ENCODE measurements around the gene VEGFD. TPM values are rescaled to one million over a fixed set of nuclear protein-coding genes. Genes with fewer than 3 reads are reported as not detected.

VEGFD gene
- total and polyA plus RNA-seq, 2 of the 4 experiments (the other 2 are of a cell fraction), result 0.18 to 0.19 TPM

GRCh38 chrX:15410947-15411346 lies 26.7 kb upstream of the VEGFD start:
- WGBS, 2 experiments (ENCODE audit: extremely low coverage in 2 of 2, insufficient read length in 1 of 2), result no CpG with 5 or more reads among the region's 2 CpGs
- in situ Hi-C loops (cut with MboI; ENCODE audit: low sequenced_read_pairs) (no loop called here), dilution Hi-C loops (cut with HindIII; ENCODE audit: low sequenced_read_pairs, unreplicated experiment) (no loop called here), intact Hi-C loops (cut with micrococcal nuclease) (no loop called here)
- Histone ChIP-seq H2BK120ac (ENCODE audit: low read depth, low read length) (no peak overlapping the region), H3K14ac (replicated peaks; ENCODE audit: low read depth, low read length) (no peak overlapping the region), H3K4ac (ENCODE audit: low read depth, low read length) (no peak overlapping the region), H3K9ac (ENCODE audit: low read depth, low read length) (no peak overlapping the region), H2BK15ac (ENCODE audit: low read depth, low read length) (no peak overlapping the region), H4K5ac (ENCODE audit: low read depth, low read length) (no peak overlapping the region), H3K4me3 (ENCODE audit: insufficient read depth, low read depth, low read length) (no peak overlapping the region), H2BK5ac (ENCODE audit: low read depth, low read length, poor library complexity, severe bottlenecking) (no peak overlapping the region), H3K27ac (ENCODE audit: insufficient read depth, low read length) (no peak overlapping the region), H3K4me2 (ENCODE audit: low read depth, low read length) (no peak overlapping the region), H3K9me3 (ENCODE audit: control insufficient read depth, insufficient read depth, low read length) (no peaks in the 10 kb centered on the region), H4K91ac (ENCODE audit: insufficient read depth, low read depth, low read length) (no peak overlapping the region), H4K8ac (ENCODE audit: low read depth in 2 of 2, low read length in 2 of 2) (no peak overlapping the region), H2AFZ (replicated peaks; ENCODE audit: low read length, poor library complexity) (no peak overlapping the region), H2AK9ac (replicated peaks; ENCODE audit: low read depth, low read length, poor library complexity) (no peak overlapping the region), H3K79me1 (ENCODE audit: low read depth in 1 of 2, low read length in 2 of 2) (no peaks in the 10 kb centered on the region), H3K36me3 (ENCODE audit: control insufficient read depth, insufficient read depth, low read length) (peaks cover 2% of the 10 kb centered on the region; the same call in 1 of the 2 replicates), H3K18ac (ENCODE audit: low read depth, low read length) (no peak overlapping the region), H3K9me1 (ENCODE audit: insufficient read depth, low read length) (0 out of 2 replicates have a peak, but pooled peaks cover 3% of the 10 kb centered on the region), H4K20me1 (ENCODE audit: insufficient read depth, low read length) (no peaks in the 10 kb centered on the region), H3K56ac (ENCODE audit: extremely low read depth, insufficient read depth, low read length) (no peak overlapping the region), H3K4me1 (ENCODE audit: control insufficient read depth, insufficient read depth, low read length) (peaks cover 2% of the 10 kb centered on the region; the same call in 1 of the 2 replicates), H3K23ac (ENCODE audit: low read depth, low read length) (no peak overlapping the region), H2BK20ac (ENCODE audit: low read depth, low read length) (no peak overlapping the region), H2AK5ac (ENCODE audit: low read depth, low read length) (no peak overlapping the region), H3K27me3 (ENCODE audit: control insufficient read depth, insufficient read depth, low read length) (peaks cover 3% of the 10 kb centered on the region; the same call in 1 of the 2 replicates)
- CTCF ChIA-PET, result no interaction called here
- no TSS peak for BruUV-seq (replicated peaks)
- no peak for TF ChIP-seq CEBPB (IDR thresholded peaks at IDR 0.05; ENCODE audit: low read depth, low read length)
- no peak for TF ChIP-seq MAFK (IDR thresholded peaks at IDR 0.05; ENCODE audit: low read depth, low read length)
- TF ChIP-seq CHD1 (IDR thresholded peaks at IDR 0.05; ENCODE audit: low read depth, low read length), result no peak
- TF ChIP-seq BHLHE40 (IDR thresholded peaks at IDR 0.05; ENCODE audit: low read depth, low read length), result no peak
- TF ChIP-seq CTCF (conservative IDR thresholded peaks at IDR 0.05; ENCODE audit: low read depth, low read length), result no peak
- TF ChIP-seq RFX5 (IDR thresholded peaks at IDR 0.05; ENCODE audit: low read depth, low read length), result no peak
- TF ChIP-seq FOS (IDR thresholded peaks at IDR 0.05; ENCODE audit: low read depth, low read length), result no peak
- TF ChIP-seq RCOR1 (IDR thresholded peaks at IDR 0.05; ENCODE audit: insufficient replicate concordance, low read length), result no peak
- ATAC-seq (ENCODE audit: low read depth) (no peak), DNase-seq (no peak)
- POLR2A ChIA-PET (ENCODE audit: unreplicated experiment), result no interaction called here

Measured in IMR-90 (cell line).